Astrocyte (in vitro differentiated cells and primary cell): Measurements from ENCODE around the gene GAMT.

Source experiments
- EZH2 ChIP-seq: IDR thresholded peaks from 2 replicates; pipeline ENCODE4 v1.6.1; 2012; ENCODE audit warnings: mild to moderate bottlenecking, low read length, inconsistent platforms; ENCODE audit not compliant: insufficient read depth
- TF ChIP-seq, protein P1 (sequence below): IDR thresholded peaks from 2 replicates; pipeline ENCODE4 v1.5.1; 2011; ENCODE audit warnings: low read depth, mild to moderate bottlenecking, inconsistent platforms, low read length, moderate library complexity; ENCODE audit not compliant: insufficient read depth

DNA sequence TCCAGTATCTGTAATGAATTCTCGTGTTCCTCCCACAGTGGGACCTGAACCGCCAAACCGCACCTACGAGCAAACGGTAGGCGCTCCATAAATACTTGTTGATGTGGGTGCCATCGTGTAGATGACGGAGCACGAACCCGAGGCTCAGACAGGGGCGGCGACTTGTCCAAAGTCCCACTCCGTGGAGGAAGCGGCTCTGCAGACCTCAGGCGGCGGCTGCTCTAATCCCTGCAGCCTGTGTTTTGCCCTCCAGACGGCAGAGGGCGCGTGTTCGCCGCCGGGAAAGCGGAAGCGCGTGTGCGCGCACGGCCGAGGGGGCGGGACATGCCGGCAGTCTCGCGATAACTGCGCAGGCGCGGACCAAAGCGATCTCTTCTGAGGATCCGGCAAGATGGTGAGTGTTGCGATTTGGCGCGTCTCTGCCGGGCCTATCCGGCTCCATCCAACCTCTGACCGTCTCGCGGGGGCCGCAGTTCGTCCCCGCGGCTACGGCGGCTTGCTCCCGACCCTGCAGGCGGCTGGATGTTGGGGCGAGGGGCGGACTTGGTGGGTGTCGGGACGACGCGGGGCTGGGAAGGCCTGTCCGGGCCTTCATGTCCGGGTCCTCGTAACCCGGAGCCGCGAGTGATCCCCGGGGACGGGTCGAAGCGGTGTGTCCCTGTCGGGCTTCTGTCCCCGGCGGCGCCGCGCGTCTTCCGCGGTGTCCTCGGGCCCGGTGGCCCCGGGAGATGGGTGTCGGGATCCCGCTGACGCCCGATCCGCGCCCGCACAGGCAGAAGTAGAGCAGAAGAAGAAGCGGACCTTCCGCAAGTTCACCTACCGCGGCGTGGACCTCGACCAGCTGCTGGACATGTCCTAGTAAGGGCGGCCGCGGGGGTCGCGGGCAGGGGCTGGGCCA lies 36.9 kb upstream of the GAMT start, which contains the start of gene RPS15:
- TF ChIP-seq, protein P1, sequence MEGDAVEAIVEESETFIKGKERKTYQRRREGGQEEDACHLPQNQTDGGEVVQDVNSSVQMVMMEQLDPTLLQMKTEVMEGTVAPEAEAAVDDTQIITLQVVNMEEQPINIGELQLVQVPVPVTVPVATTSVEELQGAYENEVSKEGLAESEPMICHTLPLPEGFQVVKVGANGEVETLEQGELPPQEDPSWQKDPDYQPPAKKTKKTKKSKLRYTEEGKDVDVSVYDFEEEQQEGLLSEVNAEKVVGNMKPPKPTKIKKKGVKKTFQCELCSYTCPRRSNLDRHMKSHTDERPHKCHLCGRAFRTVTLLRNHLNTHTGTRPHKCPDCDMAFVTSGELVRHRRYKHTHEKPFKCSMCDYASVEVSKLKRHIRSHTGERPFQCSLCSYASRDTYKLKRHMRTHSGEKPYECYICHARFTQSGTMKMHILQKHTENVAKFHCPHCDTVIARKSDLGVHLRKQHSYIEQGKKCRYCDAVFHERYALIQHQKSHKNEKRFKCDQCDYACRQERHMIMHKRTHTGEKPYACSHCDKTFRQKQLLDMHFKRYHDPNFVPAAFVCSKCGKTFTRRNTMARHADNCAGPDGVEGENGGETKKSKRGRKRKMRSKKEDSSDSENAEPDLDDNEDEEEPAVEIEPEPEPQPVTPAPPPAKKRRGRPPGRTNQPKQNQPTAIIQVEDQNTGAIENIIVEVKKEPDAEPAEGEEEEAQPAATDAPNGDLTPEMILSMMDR = peak; percentile 78
- TF ChIP-seq EZH2 = no peak
